ENCODE data around the gene HCFC2.

GRCh38 chr12:104137001-104137901 lies 72.9 kb downstream of the HCFC2 start:
- TF ChIP-seq ZNF274 (IDR thresholded peaks at IDR 0.05; ENCODE audit: low read depth, low read length), result no peak
- no peak for TF ChIP-seq SUZ12 (IDR thresholded peaks at IDR 0.05; ENCODE audit: extremely low read depth, insufficient read depth, insufficient read length)
